GM06990 (cell line): ENCODE data around the gene RAMP2.

ENCODE experiments used
- DNase-seq: peaks from one replicate; pipeline ENCODE4 v3.0.0-alpha.2; 2011; ENCODE audit not compliant: insufficient read length; ENCODE audit errors: extremely low read depth
- H3K27me3 ChIP-seq: replicated peaks from 2 replicates; pipeline ENCODE4 v1.6.0; 2011; ENCODE audit warnings: low read length; ENCODE audit not compliant: control insufficient read depth, insufficient read depth
- H3K36me3 ChIP-seq: 2 replicates; pipeline ENCODE4 v1.5.1; 2011; ENCODE audit warnings: low read length; ENCODE audit not compliant: control insufficient read depth, insufficient read depth
- H3K4me3 ChIP-seq: replicated peaks from 2 replicates; pipeline ENCODE4 v1.5.1; 2011; ENCODE audit warnings: low read depth, mild to moderate bottlenecking, control low read depth, low read length
- CTCF ChIP-seq: IDR thresholded peaks from 2 replicates; pipeline ENCODE4 v1.5.1; 2011; ENCODE audit warnings: low read length, control low read depth, mild to moderate bottlenecking, inconsistent platforms; ENCODE audit not compliant: insufficient read depth, poor library complexity, severe bottlenecking

RAMP2 gene

GRCh38 chr17:42784811-42785592, 24.0 kb downstream of the RAMP2 start:
- Histone ChIP-seq H3K4me3 (no peak overlapping the region), H3K27me3 (peaks cover 9% of the 10 kb centered on the region), H3K36me3 (no peaks in the 10 kb centered on the region; the same call in 1 of the 2 replicates)
- no peak for TF ChIP-seq CTCF
- no peak for DNase-seq

- Histone ChIP-seq H3K36me3 (no peaks in the 10 kb centered on the region), H3K4me3 (no peak overlapping the region), H3K27me3 (peaks cover 7% of the 10 kb centered on the region)
- TF ChIP-seq CTCF, result no peak
- no peak for DNase-seq
These were observed 26.2 kb downstream of the RAMP2 start for GRCh38 chr17:42787266-42787665.

GRCh38 chr17:42791948-42792347, 30.9 kb downstream of the RAMP2 start:
- Histone ChIP-seq H3K4me3 (no peak overlapping the region), H3K27me3 (no peaks in the 10 kb centered on the region; the same call in 1 of the 2 replicates), H3K36me3 (no peaks in the 10 kb centered on the region; the same call in none of the 2 replicates)
- no peak for TF ChIP-seq CTCF
- DNase-seq, result no peak

GRCh38 chr17:42792545-42792944, 31.5 kb downstream of the RAMP2 start:
- no peak for DNase-seq
- TF ChIP-seq CTCF, result no peak
- Histone ChIP-seq H3K27me3 (no peaks in the 10 kb centered on the region; the same call in 1 of the 2 replicates), H3K4me3 (no peak overlapping the region), H3K36me3 (no peaks in the 10 kb centered on the region; the same call in none of the 2 replicates)

GRCh38 chr17:42795061-42795460, 34.0 kb downstream of the RAMP2 start:
- Histone ChIP-seq H3K36me3 (no peaks in the 10 kb centered on the region; the same call in none of the 2 replicates), H3K4me3 (no peak overlapping the region), H3K27me3 (no peaks in the 10 kb centered on the region)
- no peak for TF ChIP-seq CTCF
- DNase-seq, result no peak
